Measurements from ENCODE around the gene ABCC4. TPM values are rescaled to one million over a fixed set of nuclear protein-coding genes. Genes with fewer than 3 reads are reported as not detected.
A peak's percentile ranks its signal among the peaks of the same experiment; 100 is the strongest.

ABCC4 gene
- total RNA-seq, 1 experiment from 2014 or later, result 25.7 TPM

DNA sequence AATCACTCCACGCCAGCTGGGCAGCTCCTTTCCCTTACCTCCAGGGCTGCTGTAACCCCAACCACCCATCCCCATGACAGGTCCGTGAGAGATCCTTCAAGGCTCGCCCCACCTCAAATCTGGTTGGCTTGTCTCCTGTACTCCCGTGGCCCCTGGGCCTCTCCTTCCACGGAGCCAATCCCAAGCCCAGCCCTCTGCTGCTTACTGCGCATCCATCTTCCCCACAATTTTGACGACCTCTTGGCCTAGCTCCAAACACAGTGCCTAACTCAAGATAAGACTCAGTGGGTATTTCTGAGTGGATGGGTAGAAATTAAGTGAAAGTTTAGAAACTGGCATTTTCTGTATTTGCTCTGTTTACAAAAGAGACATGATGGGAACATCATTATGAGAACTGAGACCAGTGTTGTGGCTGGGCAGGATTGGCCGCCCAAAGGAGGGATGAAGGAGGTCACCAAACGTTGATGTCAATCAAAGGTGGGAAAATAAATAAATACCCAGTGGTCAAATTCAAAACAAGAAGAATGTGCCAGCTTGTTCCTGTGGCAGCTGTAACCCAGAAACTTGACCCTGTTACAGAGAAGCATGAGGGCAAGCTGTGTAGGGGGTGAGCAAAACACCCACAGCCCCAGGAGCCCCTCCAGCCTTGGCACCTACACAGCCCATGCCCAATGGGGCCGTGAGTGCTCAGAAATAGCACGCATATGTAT, 162.2 kb downstream of the ABCC4 start:
- no peak overlapping the region for H3K4me3 ChIP-seq
- peaks cover 5% of the 10 kb centered on the region for H3K4me1 ChIP-seq
- H3K27ac ChIP-seq, result no peak overlapping the region
- peaks cover 5% of the 10 kb centered on the region; the same call in 1 of the 2 replicates for H3K36me3 ChIP-seq
- H3K27me3 ChIP-seq, result no peaks in the 10 kb centered on the region
- DNase-seq, result no peak
- no peaks in the 10 kb centered on the region for H3K9me3 ChIP-seq (replicated peaks)

DNA sequence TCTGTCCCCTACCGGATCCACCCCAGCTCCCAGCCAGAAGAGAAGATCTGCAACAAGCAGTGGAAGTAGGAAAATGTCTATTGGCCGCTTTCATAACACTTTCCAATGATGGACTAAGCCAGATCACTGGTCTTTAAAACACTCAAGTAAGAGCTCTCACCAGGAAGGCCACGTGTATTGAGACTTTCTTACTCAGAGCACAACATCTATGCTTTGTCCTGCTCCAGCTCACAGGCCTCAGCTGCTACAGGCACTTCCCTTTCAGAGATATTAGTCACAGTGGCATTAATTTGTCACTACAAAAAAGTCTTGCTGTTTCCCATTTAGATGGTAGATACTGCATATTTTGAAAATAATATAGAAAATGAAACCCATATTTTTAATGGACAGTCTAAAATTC, 164.2 kb downstream of the ABCC4 start:
- Histone ChIP-seq H3K4me1 (no peaks in the 10 kb centered on the region; the same call in 1 of the 2 replicates), H3K27ac (peak overlapping the region; percentile 42), H3K27me3 (no peaks in the 10 kb centered on the region), H3K4me3 (no peak overlapping the region), H3K9me3 (replicated peaks) (no peaks in the 10 kb centered on the region), H3K36me3 (peaks cover 5% of the 10 kb centered on the region; the same call in 1 of the 2 replicates)
- DNase-seq, result peak in 1 of 2 experiments; percentile 41

DNA sequence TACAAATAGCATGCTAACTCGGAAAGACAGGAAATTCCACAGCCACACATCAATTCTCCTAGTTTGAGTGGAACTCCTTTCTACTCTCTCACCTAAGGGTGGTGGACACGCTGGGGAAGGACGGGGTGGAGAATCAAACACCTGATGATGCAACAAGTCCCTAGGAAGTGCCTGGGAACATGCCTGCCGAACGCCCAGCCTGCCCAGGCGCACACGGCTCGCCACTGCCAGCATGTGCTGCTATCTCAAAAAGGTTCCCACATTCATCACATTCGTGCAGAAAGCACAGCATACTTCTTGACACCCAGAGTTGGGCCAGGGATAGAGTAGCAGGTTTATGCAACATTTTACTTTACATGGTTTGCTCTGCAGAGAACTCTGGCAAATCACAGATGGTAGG, 164.6 kb downstream of the ABCC4 start:
- Histone ChIP-seq H3K27me3 (no peaks in the 10 kb centered on the region), H3K4me1 (no peaks in the 10 kb centered on the region; the same call in 1 of the 2 replicates), H3K9me3 (replicated peaks) (no peaks in the 10 kb centered on the region), H3K36me3 (peaks cover 5% of the 10 kb centered on the region; the same call in 1 of the 2 replicates), H3K27ac (peak overlapping the region; percentile 42), H3K4me3 (no peak overlapping the region)
- DNase-seq, result no peak

- no peak overlapping the region for H3K4me3 ChIP-seq
- no peak overlapping the region for H3K27ac ChIP-seq
- H3K36me3 ChIP-seq, result no peaks in the 10 kb centered on the region
- no peak for DNase-seq
- H3K27me3 ChIP-seq, result no peaks in the 10 kb centered on the region
- H3K9me3 ChIP-seq (replicated peaks), result no peaks in the 10 kb centered on the region
- H3K4me1 ChIP-seq, result no peaks in the 10 kb centered on the region; the same call in 1 of the 2 replicates
These were observed 167.8 kb downstream of the ABCC4 start for GRCh38 chr13:95133498-95133897.

DNA sequence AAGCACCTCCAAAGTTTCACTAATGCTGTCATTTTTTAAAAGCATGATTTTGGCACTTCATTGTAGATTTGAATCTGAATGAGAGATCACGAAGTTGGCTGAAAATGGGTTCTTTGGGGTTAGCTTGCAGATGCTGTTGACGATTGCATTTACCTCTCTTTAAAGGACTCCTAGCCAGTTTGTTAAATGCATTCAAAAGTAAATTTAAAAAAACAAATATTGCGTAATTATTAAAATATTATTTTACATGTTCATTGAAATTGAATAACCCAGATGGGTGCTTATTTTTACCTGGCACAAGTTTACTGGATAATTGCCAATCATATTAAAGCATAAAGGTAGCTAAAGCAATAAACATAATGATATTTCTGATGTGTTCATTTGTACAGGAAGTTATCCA, 172.2 kb downstream of the ABCC4 start:
- Histone ChIP-seq H3K27me3 (no peaks in the 10 kb centered on the region), H3K4me1 (no peaks in the 10 kb centered on the region), H3K4me3 (no peak overlapping the region), H3K27ac (no peak overlapping the region), H3K36me3 (no peaks in the 10 kb centered on the region), H3K9me3 (replicated peaks) (no peaks in the 10 kb centered on the region)
- DNase-seq, result no peak

- Histone ChIP-seq H3K27ac (no peak overlapping the region), H3K27me3 (no peaks in the 10 kb centered on the region), H3K4me3 (no peak overlapping the region), H3K9me3 (replicated peaks) (no peaks in the 10 kb centered on the region), H3K36me3 (no peaks in the 10 kb centered on the region), H3K4me1 (no peaks in the 10 kb centered on the region)
- no peak for DNase-seq
These were observed 173.1 kb downstream of the ABCC4 start for GRCh38 chr13:95128045-95128643.

DNA sequence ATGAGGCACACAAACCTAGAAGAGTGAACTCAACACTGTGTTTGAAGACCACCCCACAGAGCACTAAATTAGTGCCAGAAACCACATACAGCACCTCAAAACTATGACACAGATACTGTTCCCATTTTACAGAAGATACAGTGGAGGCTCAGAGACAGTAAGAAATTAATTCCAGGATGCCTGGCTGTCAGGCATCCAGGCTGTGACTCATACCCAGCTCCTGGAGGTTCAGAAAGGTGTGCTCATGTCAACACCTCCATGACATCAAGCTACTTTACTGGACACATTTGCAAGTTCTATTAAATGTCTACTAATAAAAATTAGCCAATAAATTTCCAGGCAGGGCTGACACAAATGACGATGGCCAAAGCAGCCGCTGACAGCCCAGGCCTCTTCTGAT, 176.3 kb downstream of the ABCC4 start:
- H3K36me3 ChIP-seq, result no peaks in the 10 kb centered on the region
- no peak for DNase-seq
- no peak overlapping the region for H3K4me3 ChIP-seq

GRCh38 chr13:95123726-95124125, 177.5 kb downstream of the ABCC4 start:
- Histone ChIP-seq H3K27ac (no peak overlapping the region), H3K27me3 (no peaks in the 10 kb centered on the region), H3K4me3 (no peak overlapping the region), H3K9me3 (replicated peaks) (no peaks in the 10 kb centered on the region), H3K4me1 (no peaks in the 10 kb centered on the region), H3K36me3 (no peaks in the 10 kb centered on the region)
- DNase-seq, result no peak

More for the DNA sequence above, 176.3 kb downstream of the ABCC4 start:
- H3K4me1 ChIP-seq, result no peaks in the 10 kb centered on the region
- H3K9me3 ChIP-seq (replicated peaks), result no peaks in the 10 kb centered on the region
- H3K27me3 ChIP-seq, result no peaks in the 10 kb centered on the region
- H3K27ac ChIP-seq, result no peak overlapping the region

- H3K4me1 ChIP-seq, result no peaks in the 10 kb centered on the region
- H3K36me3 ChIP-seq, result no peaks in the 10 kb centered on the region
- no peak for DNase-seq
- H3K27ac ChIP-seq, result no peak overlapping the region
- H3K9me3 ChIP-seq (replicated peaks), result no peaks in the 10 kb centered on the region
- H3K27me3 ChIP-seq, result no peaks in the 10 kb centered on the region
- H3K4me3 ChIP-seq, result no peak overlapping the region
These were observed 179.2 kb downstream of the ABCC4 start for GRCh38 chr13:95122063-95122462.

DNA sequence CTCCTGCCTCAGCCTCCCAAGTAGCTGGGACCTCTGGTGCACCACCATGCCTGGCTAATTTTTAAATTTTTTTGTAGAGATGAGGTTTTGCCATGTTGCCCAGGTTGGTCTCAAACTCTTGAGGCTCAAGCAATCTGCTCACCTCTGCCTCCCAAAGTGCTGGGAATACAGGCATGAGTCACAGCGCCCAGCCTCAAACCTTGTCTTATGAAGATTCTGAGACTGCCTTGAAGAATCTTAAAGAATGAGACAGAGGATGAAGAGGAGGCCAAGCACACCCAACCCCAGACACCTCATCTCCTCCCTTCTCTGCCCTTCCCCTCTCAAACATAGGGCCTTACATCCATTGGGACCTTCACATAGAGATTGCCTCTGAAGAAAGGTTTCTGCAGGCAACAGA, 179.7 kb downstream of the ABCC4 start:
- Histone ChIP-seq H3K9me3 (replicated peaks) (no peaks in the 10 kb centered on the region), H3K27ac (no peak overlapping the region), H3K27me3 (no peaks in the 10 kb centered on the region), H3K4me1 (no peaks in the 10 kb centered on the region), H3K36me3 (no peaks in the 10 kb centered on the region), H3K4me3 (no peak overlapping the region)
- no peak for DNase-seq

- H3K4me1 ChIP-seq, result no peaks in the 10 kb centered on the region
- H3K27me3 ChIP-seq, result no peaks in the 10 kb centered on the region
- H3K27ac ChIP-seq, result no peak overlapping the region
- DNase-seq, result no peak
- H3K4me3 ChIP-seq, result no peak overlapping the region
- no peaks in the 10 kb centered on the region for H3K36me3 ChIP-seq
- no peaks in the 10 kb centered on the region for H3K9me3 ChIP-seq (replicated peaks)
These were observed 180.6 kb downstream of the ABCC4 start for GRCh38 chr13:95120650-95121049.

GRCh38 chr13:95118541-95119324, 182.5 kb downstream of the ABCC4 start:
- H3K27ac ChIP-seq, result no peak overlapping the region
- H3K4me3 ChIP-seq, result no peak overlapping the region
- no peaks in the 10 kb centered on the region for H3K27me3 ChIP-seq
- no peaks in the 10 kb centered on the region for H3K36me3 ChIP-seq
- no peaks in the 10 kb centered on the region for H3K4me1 ChIP-seq
- no peak for DNase-seq
- no peaks in the 10 kb centered on the region for H3K9me3 ChIP-seq (replicated peaks)

DNA sequence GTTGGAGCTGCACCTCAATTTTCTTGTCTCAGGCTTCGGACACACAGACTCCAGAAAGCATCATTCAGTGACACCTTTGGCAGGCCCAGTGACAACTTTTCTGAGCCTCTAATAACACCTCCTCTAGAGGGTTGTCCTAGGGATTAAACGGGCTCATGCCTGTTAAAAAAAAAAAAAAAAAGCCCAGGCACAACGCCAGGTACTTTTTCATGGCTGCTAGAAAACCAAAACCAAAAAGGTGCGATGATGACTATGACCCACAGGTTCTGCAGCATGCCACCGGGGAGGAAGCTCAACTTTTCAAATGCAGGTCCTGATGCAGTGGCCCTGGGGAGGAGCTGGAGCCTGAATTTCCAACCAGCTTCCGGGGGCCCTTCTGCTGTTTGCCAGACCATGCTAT, 184.2 kb downstream of the ABCC4 start:
- H3K4me3 ChIP-seq, result no peak overlapping the region
- no peaks in the 10 kb centered on the region for H3K27me3 ChIP-seq
- H3K9me3 ChIP-seq (replicated peaks), result no peaks in the 10 kb centered on the region
- no peak for DNase-seq
- no peaks in the 10 kb centered on the region for H3K4me1 ChIP-seq
- 0 out of 2 replicates have a peak, but pooled peaks cover 3% of the 10 kb centered on the region for H3K36me3 ChIP-seq
- H3K27ac ChIP-seq, result no peak overlapping the region

DNA sequence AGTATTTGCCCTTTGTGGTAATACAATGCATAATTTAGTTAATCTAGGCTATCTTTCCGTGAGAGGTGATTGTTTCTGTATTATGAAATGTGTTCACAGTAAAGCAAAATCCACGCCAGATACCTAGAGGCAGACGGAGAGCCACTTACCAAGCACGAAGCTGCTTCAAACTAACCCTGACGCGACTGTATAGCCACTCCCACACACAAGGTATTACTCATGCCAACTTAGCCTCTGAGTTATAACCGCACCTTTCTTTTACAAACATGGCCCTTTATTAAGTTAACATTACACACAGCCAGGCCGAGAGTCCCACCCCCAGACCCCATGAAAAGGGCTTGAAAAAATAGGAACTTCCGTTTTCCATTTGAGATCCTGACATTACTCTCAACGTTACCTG, 185.7 kb downstream of the ABCC4 start:
- no peaks in the 10 kb centered on the region for H3K27me3 ChIP-seq
- H3K9me3 ChIP-seq (replicated peaks), result no peaks in the 10 kb centered on the region
- no peak for DNase-seq
- no peaks in the 10 kb centered on the region for H3K4me1 ChIP-seq
- no peak overlapping the region for H3K27ac ChIP-seq
- 0 out of 2 replicates have a peak, but pooled peaks cover 3% of the 10 kb centered on the region for H3K36me3 ChIP-seq
- no peak overlapping the region for H3K4me3 ChIP-seq

GRCh38 chr13:95113601-95114000, 187.7 kb downstream of the ABCC4 start:
- Histone ChIP-seq H3K36me3 (0 out of 2 replicates have a peak, but pooled peaks cover 3% of the 10 kb centered on the region), H3K27me3 (no peaks in the 10 kb centered on the region), H3K4me3 (no peak overlapping the region), H3K27ac (no peak overlapping the region), H3K9me3 (replicated peaks) (no peaks in the 10 kb centered on the region), H3K4me1 (no peaks in the 10 kb centered on the region)
- no peak for DNase-seq

Data from SJCRH30 (cell line).